Stimulated activated CD8-positive, alpha-beta memory T cell treated with anti-CD3 and anti-CD28 coated beads, Interleukin-12 subunit alpha, Interleukin-12 subunit beta, amount 100 ng/mL, for 4 hours (primary cell): ENCODE data around the gene SIGLEC5.
A peak's percentile ranks its signal among the peaks of the same experiment; 100 is the strongest.
"Not testable (repeated sequence)": the region's sequence is repeated elsewhere in the genome, so short reads cannot be mapped to it uniquely, and the experiment has no call there.

Source experiments
- DNase-seq: peaks from one replicate; pipeline ENCODE4 v3.0.0-alpha.2; 2020; ENCODE audit warnings: low read depth

SIGLEC5 gene, protein sequence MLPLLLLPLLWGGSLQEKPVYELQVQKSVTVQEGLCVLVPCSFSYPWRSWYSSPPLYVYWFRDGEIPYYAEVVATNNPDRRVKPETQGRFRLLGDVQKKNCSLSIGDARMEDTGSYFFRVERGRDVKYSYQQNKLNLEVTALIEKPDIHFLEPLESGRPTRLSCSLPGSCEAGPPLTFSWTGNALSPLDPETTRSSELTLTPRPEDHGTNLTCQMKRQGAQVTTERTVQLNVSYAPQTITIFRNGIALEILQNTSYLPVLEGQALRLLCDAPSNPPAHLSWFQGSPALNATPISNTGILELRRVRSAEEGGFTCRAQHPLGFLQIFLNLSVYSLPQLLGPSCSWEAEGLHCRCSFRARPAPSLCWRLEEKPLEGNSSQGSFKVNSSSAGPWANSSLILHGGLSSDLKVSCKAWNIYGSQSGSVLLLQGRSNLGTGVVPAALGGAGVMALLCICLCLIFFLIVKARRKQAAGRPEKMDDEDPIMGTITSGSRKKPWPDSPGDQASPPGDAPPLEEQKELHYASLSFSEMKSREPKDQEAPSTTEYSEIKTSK

DNA sequence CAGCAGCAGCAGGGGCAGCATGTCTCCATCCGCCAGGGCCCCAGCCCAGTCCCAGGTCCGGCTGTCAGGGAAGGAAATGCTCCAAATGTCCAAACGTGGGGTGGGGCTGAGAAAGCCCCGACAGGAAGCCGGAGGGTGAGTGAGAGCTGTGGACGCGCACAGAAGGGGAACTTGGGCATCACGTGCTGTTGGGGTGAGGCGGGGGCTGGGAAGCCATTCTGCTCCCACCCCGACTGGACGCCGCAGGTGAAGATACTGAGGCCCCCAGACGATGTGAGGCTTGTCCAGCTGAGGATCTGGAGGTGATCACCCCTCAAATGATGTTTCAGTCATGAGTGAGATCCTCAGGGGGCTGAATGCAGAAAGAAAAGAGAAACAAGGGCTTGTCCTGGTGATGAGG is at the start of gene SIGLEC5:
TSS of gene SIGLEC5 (minus strand) at position 87 of the 400 bp plus-strand sequence. CDS start at position 21, 66 bp downstream.
- DNase-seq: not testable (repeated sequence)

DNA sequence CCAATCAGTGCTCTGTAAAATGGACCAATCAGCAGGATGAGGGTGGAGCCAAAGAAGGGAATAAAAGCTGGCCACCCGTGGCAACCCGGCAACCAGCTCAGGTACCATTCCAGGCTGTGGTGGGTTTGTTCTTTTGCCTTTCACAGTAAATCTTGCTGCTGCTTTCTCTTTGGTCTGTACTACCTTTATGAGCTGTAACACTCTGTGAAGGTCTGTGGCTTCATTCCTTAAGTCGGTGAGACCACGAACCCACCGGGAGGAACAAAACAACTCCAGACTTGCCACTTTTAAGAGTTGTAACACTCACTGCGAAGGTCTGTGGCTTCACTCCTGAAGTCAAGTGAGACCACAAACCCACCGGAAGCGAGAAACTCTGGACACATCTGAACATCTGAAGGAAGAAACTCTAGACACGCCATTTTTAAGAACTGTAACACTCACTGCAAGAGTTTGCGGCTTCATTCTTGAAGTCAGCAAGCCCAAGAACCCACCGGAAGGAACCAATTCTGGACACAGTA is 46.4 kb upstream of the SIGLEC5 start:
- DNase-seq: no peak

DNA sequence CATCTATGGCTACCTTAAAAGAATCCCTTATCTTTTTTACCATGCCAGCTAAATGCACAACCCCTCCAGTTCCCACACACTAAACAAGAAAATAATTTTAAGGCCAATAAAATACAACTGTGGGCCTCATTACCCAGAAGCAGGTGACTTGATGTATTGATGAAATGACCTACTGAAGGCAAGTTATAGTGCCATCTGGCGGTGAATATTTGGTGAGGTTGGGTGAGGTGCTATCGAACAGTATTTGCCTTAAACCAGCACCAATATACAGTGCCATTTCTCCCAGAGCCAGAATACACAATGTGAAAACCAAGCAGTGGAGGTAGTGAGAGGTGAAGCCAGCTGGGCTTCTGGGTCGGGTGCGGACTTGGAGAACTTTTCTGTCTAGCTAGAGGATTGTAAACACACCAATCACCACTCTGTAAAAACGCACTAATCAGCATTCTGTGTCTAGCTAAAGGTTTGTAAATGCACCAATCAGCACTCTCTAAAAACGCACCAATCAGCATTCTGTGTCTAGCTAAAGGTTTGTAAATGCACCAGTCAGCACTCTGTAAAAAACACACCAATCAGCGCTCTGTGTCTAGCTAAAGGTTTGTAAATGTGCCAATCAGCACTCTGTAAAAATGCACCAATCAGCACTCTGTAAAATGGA is 45.8 kb upstream of the SIGLEC5 start:
- not testable (repeated sequence) for DNase-seq

DNA sequence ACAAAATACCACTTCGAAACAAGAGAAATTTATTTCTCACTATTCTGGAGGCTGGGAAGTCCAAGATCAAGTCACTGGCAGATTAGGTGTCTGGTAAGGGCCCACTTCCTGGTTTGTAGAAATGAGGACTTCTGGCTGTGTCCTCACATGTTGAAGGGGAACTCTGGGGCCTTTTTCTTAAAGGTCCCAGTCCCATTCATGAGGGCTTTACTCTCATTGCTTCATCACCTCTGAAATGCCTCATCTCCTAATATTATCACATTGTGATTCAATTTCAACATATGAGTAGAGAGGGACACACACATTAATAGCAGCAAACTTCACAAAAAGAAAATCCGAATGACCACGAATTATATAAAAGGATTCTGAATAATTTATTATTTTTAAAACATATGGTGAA is 38.0 kb upstream of the SIGLEC5 start:
- DNase-seq: no peak

DNA sequence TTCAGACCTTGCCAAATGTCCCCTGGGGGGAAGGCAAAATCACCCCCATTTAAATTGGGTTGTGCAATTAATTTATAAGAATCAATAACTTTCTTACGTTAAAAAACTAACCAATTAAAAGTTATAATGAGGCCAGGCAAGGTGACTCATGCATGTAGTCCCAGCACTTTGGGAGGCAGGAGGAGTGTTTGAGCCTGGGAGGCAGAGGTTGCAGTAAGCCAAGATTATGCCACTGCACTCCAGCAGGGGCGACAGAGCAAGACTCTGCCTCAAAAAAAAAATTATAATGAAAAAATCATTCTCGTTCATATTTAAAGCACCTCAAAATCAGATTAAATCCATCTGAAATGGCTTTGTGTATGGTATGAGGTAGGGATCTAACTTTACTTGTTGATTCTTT is 34.8 kb upstream of the SIGLEC5 start:
- DNase-seq: no peak

DNA sequence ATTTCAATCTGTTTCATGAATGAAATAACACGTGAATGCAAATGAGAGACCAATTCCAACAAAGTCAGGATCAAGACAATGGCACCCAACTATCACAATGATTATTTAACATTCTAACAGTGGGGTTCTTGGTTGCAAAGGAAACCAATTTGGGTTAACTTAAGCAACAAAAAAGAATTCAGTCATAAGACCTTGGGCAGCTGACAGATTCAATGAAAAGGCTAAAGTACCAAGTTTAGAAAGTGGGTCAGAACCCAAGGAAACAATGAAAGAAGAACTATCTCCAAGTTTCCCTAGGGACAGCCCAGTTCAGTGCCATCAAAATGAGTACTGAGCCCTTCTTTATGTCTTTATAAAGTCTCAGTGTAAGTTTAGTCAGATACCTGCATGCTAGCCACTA is 33.9 kb upstream of the SIGLEC5 start:
- DNase-seq: no peak

DNA sequence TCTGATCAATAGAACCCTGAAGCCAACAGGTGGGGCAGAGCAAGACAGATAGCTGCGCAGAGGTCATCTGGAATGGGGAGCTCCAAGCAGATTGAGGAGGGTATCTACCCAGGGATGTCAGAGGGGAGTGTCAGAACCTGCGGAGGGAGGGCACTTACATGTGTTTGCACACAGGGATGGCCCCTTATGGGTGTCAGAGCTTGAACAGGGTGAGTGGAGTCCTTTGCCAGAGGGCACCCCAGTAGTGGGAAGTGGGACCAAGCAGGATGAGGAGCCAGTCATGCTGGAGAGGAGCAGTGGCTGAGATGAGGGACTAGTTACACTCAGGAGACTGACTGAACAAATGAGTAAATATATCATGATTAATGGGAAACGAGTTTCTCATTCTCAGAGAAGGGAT is 33.4 kb upstream of the SIGLEC5 start:
- DNase-seq: no peak

DNA sequence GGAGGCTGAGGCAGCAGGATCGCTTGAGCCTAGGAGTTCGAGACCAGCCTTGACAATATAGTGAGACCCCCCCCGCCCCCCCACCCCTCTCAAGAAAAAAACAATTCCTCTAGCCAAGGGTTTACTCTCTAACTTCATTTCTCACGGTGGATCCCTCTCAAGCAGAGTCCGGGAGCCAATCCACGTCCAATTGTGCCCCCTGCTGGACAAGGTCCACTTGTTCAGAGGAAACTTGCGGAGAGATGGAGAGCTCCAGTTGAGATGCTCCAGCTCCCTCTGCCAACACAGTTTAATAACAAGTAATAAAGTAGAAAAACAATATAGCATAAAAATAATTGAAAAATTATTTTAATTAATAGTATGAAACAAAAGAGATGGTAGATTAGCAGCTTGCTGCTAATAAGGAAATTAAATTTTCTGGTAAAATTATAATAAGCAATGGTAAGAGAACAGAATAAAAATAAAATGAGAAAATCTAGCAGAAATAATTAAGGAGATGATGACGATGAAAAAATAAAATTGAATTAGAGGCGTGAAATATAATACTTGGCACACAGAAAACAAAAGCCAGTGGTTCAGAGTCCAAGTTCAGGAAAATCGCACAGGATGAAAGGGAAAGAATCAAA is 30.9 kb upstream of the SIGLEC5 start:
- DNase-seq: peak; percentile 4

DNA sequence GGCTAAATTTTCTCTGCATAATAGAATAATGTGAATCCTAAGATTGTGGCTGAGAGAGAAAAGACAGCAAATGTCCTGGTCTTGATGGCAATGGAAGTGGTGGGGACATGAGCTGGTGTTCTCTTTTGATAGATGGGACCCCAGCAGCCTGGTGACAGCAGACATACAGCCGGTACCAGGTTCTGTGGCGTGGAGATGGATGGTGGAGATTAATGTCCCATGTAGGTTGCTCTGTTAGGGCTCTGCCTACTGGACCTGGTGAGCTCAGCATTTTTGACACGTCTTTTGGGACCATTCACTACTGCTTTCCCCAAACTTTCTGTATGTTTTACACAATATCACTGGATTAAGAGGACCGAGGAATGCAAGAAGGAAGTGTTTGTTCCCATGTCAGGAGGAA is 24.6 kb upstream of the SIGLEC5 start:
- no peak for DNase-seq

DNA sequence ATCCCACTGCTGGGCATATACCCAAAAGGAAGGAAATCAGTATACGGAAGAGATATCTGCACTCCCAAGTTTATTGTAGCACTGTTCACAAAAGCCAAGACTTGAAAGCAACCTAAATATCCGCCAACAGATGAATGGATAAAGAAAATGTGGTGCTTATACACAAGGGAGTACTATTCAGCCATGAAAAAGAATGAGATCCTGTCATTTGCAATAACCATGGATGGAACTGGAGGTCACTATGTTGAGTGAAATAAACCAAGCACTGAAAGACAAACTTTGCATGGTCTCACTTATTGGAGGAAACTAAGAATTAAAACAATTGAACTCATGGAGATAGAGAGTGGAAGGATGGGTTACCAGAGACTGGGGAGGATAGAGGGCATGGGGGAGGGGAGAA is 23.0 kb upstream of the SIGLEC5 start:
- no peak for DNase-seq

DNA sequence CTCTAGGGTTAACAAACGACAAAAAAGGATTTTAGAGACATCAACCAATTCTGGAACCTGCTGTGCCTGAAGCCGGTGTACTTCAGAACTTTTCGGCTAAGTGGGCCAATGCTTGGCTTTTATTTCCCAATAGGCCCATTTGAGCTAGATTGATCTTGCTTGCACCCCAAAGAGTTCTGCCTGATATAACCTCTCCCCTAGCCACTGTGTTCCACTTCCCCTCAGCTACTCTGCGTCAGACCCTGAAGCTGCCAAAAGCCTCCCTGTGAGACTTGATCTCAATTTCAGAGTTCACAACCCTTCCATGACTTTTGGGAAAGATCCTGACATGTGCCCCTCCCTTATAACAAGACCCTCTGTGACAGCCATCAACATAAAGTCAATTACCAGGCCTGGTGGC is 22.1 kb upstream of the SIGLEC5 start:
- DNase-seq: no peak

DNA sequence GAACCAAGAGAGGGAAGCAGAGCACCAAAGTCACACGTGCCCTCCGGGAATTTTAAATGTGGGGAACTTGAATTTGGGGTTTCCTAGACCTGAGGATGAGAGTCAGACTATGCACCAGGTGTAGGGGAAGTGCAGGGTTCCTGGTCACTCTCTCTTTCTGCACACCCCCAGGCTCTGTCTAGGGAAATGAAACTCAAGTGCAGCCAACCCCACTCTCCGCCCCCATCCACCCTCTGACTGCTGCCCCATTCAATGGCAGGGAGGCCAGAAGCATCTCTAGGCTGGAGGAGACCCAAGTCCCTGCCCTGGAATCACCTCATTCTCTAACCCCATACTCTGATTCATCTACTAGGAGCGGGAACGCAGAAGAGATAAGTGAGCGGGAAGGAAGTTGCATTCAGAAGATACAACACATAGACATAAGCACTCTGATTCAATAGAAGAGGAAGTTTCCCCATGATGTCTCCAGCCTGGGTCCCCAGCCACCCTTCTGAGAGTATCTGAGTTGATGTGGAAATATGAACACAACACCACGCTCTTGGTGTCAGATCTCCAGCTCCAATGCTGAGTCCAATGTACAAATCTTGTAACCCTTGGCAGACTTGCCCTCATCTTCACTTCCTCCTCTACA is 21.1 kb upstream of the SIGLEC5 start:
- DNase-seq: no peak

DNA sequence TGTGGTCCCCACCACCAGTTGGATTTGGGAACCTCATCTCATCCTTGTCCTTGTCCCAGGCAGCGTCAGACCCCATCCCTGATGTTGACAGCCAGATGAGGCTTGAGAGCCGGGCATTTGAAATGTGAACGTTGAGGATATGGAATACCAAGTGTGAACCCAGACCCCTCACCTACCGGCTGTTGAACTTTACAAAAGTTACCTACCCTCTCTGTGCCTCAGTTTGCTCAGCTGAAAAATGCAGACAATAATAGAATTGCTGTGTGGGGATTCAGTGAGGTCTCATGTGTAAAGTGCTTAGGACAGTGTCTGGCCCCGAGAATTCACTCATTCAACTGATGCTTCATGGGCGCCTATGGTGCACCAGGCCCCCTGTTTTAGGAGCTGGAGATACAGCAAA is 17.1 kb upstream of the SIGLEC5 start:
- no peak for DNase-seq

DNA sequence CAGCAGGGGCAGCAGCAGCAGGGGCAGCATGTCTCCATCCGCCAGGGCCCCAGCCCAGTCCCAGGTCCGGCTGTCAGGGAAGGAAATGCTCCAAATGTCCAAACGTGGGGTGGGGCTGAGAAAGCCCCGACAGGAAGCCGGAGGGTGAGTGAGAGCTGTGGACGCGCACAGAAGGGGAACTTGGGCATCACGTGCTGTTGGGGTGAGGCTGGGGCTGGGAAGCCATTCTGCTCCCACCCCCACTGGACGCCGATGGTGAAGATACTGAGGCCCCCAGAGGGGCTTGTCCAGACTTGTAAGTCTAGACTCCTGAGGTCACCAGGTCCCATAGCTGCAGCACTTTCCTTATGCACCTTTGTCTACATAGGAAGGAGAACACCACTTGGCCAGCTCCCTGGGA is 16.5 kb upstream of the SIGLEC5 start, which contains the start of gene SIGLEC14:
TSS of gene SIGLEC14 (minus strand) at position 96 of the 400 bp plus-strand sequence. CDS start at position 30, 66 bp downstream.
- DNase-seq: not testable (repeated sequence)

DNA sequence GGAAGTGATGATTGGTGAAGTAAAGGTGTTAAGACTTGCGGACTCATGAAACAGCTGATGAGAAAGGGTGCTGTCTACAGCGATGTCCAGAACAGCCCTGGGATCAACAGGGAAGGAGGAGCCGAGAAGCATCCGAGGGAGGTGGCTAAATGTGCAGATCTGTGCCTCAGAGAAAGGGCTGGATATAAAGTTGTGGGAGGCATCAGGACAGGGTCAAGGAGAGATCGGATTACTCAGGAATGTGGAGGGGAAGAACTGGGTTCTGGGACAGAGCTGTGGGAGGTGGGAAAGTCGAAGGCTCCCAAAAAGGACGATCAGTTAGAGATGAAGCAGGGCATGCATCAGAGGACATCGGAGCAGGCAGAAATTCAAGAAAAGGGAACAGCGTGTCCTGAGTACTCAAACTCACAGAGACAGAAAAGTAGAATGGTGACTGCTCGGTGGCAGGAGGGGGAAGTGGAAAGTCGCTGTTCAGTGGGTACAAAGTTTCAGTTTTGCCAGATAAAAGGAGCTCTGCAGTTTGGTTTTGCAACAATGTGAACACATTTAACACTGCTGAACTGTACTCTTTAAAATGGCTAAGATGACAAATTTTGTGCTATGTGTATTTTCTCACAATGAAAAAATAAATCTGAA is 14.6 kb upstream of the SIGLEC5 start:
- DNase-seq: no peak

DNA sequence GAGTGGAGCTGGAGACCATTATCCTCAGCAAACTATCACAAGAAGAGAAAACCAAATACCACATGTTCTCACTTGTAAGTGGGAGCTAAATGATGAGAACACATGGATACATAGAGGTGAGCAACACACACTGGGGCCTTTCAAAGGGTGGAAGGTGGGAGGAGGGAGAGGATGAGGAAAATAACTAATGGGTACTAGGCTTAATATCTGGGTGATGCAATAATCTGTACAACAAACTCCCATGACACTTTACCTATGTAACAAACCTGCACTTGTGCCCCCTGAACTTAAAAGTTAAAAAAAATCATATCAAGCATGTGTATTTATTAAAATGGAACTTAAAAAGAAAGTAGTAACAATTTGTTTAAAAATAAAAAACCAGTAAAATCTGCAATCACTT is 11.4 kb upstream of the SIGLEC5 start:
- no peak for DNase-seq

DNA sequence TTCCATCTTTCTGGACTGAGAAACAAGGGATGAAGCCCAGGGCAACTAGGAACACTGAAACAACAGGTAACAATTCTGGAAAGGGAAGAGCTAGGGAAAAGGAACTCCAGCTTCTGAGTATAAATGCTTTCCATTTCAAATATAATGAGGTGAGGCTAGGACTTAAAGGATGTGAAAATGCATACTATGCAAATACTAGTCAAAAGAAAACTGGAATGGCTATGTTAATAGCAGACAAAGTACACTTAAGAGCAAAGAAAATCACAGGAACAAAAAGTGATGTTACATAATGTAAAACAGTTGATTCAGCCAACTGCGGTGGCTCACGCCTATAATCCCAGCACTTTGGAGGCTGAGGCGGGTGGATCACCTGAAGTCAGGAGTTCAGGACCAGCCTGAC is 10.2 kb upstream of the SIGLEC5 start:
- no peak for DNase-seq

DNA sequence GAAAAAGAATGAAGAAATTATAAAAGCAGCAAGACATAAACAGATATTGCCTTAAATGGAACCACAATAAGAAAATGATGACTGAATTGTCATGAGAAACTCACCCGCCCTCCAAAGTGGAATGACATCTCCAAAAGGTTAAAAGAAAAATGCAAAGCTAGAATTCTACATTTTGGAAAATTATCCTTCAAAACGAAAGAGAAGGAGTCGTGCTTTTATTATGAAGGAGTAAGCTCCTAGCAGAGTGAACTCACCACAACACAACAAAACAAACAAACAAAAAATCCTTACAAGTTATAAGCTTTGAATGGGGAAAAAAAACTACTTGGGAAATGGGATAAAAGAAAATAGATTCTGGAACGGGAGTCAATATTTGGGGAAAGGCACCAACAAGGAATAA is 9.7 kb upstream of the SIGLEC5 start:
- no peak for DNase-seq

DNA sequence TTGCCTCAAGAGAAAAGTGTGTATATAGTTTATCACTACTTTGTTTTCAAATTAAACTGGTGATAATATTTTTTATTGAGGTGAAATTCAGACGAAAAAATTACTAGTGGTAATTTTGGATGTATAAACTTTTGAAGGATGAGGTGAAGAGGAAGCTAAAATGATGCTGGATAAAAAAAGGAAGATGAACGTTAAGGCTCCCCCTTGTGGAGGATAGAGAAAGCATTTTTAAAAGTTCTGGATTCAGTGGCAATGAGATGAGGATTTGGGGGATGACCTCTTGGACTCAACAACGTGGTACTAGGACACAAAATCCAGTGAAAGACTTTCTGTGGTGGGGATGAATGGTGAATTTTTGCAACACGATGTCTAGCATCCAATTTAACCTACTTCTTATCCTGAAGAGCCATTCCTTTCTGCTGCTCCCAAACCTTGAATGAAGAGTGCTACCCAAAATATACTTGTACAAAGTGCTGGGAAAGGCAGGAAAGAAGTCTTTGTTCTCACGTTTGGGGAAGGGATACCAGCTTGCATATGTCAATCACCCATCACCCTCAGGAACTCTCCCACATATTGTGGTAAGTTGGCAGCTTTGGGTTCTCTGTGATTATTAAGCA is 7.3 kb upstream of the SIGLEC5 start:
- DNase-seq: no peak

DNA sequence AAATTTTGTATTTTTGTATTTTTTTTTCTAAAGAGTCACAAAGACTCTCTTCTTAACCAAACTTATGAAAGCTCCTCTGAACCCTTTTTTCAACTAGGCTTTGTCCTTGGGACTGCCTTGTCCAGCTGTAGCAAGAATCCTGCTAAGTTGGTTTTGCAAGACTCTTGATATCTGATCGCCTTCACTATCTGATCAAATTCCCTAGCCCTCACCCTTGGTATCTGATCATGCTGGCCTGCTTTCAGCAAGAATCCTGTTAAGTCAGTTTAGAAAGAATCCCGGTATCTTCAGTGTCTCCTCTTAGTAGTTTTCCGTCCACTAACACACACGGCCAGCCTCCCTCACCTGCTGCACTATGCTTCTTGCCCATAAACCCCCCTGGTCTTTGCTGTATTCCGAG is 1.9 kb upstream of the SIGLEC5 start:
- no peak for DNase-seq
